HepG2 (cell line): ENCODE measurements around the gene FAM83F. TPM values are rescaled to one million over a fixed set of nuclear protein-coding genes. Genes with fewer than 3 reads are reported as not detected.
A peak's percentile ranks its signal among the peaks of the same experiment; 100 is the strongest.

Source experiments
- FOXC1 ChIP-seq: sonication (generic); formaldehyde crosslinking; IDR thresholded peaks from 2 replicates; pipeline ENCODE4 v1.8.0; 2022; ENCODE audit warnings: mild to moderate bottlenecking, missing genetic modification reagents, borderline replicate concordance
- FOXK1 ChIP-seq: sonication (generic); formaldehyde crosslinking; IDR thresholded peaks from 2 replicates; pipeline ENCODE4 v1.4.0; 2020; ENCODE audit warnings: low read depth, missing genetic modification reagents, borderline replicate concordance
- FOXO1 ChIP-seq: sonication (generic); formaldehyde crosslinking; IDR thresholded peaks from 2 replicates; pipeline ENCODE4 v1.4.0; 2020; ENCODE audit warnings: missing genetic modification reagents
- FOXP1 ChIP-seq, 2 experiments: fragments of 450-650 bp in 1 of 2; IDR thresholded peaks; 2 replicates each; pipeline ENCODE4 v1.6.1; 2017 to 2018; ENCODE audit warnings: antibody characterized with exemption in 1 of 2
- HOXA7 ChIP-seq: sonication (generic); formaldehyde crosslinking; IDR thresholded peaks from 2 replicates; pipeline ENCODE4 v1.8.1; 2022; ENCODE audit warnings: mild to moderate bottlenecking, missing genetic modification reagents, moderate library complexity
- NCOR1 ChIP-seq: fragments of 200-600 bp; sonication (generic); IDR thresholded peaks from 2 replicates; pipeline ENCODE4 v1.7.0; 2017; ENCODE audit warnings: antibody characterized with exemption, low read length, borderline replicate concordance
- NR2F2 ChIP-seq: IDR thresholded peaks from 2 replicates; pipeline ENCODE4 v1.6.1; 2012; ENCODE audit warnings: low read depth, inconsistent platforms, borderline replicate concordance
- SRSF1 ChIP-seq: fragments of 200-400 bp; formaldehyde crosslinking; optimal IDR thresholded peaks from 2 replicates; pipeline ENCODE3; 2017; ENCODE audit warnings: mild to moderate bottlenecking, low read depth, low read length, moderate library complexity
- TFAP4 ChIP-seq: sonication (generic); IDR thresholded peaks from 2 replicates; pipeline ENCODE4 v1.6.1; 2016; ENCODE audit warnings: low read depth, borderline replicate concordance
- ZEB1 ChIP-seq: IDR thresholded peaks from 2 replicates; pipeline ENCODE4 v1.6.1; 2012; ENCODE audit warnings: mild to moderate bottlenecking, low read depth, inconsistent platforms; ENCODE audit not compliant: insufficient replicate concordance
- ZNF362 ChIP-seq: sonication (generic); formaldehyde crosslinking; IDR thresholded peaks from 2 replicates; pipeline ENCODE4 v1.4.0; 2020; ENCODE audit warnings: missing genetic modification reagents, mild to moderate bottlenecking, borderline replicate concordance
- ZNF567 ChIP-seq: sonication (generic); formaldehyde crosslinking; IDR thresholded peaks from 2 replicates; pipeline ENCODE4 v1.8.1; 2023; ENCODE audit warnings: mild to moderate bottlenecking, missing genetic modification reagents, borderline replicate concordance
- ZSCAN25 ChIP-seq: sonication (generic); formaldehyde crosslinking; IDR thresholded peaks from 2 replicates; pipeline ENCODE4 v1.8.0; 2022; ENCODE audit warnings: mild to moderate bottlenecking, missing genetic modification reagents
- polyA plus RNA-seq, 8 experiments: library from polyadenylated mRNA; depleted of rRNA in 3 of 8; stranded (reverse) in 7 of 8; unstranded in 1 of 8; fragments of >200 nt; fragmentation: Illumina TruSeq in 4 of 8; extraction: Trizol in 4 of 8; gene quantifications; 2 replicates each; pipeline versions ENCODE4 v1.2.1 to v1.2.3, GENCODE V29; 2011 to 2016; ENCODE audit warnings: low read depth in 4 of 8, missing spikeins in 1 of 8, mixed read lengths in 1 of 8; ENCODE audit not compliant: insufficient read depth in 1 of 8
- total RNA-seq, 5 experiments: library from RNA; depleted of rRNA; stranded (reverse); fragments of >200 nt; fragmentation: Illumina TruSeq; extraction: Trizol; gene quantifications; 2 replicates each; pipeline ENCODE4 v1.2.3, GENCODE V29; 2016; ENCODE audit warnings: low read depth in 1 of 5

FAM83F gene
- total and polyA plus RNA-seq, 2 of the 13 experiments (the other 11 are each of a cell fraction or from before 2014, with no cell fraction given) = not detected

GRCh38 chr22:40051322-40051721, 56.6 kb downstream of the FAM83F start (continued):
- TF ChIP-seq ZNF567 (CRISPR knock-in tag) (no peak), NCOR1 (no peak), ZEB1 (no peak), ZSCAN25 (CRISPR knock-in tag) (peak; percentile 83), TFAP4 (peak; percentile 58; the same call in 1 of the 2 replicates), FOXC1 (no peak), HOXA7 (no peak), FOXO1 (no peak), SRSF1 (no peak), FOXK1 (peak; percentile 58; the same call in 1 of the 2 replicates), NR2F2 (peak; percentile 33; the same call in 1 of the 2 replicates), FOXP1 (IDR thresholded peaks at IDR 0.05) (no peak), FOXP1 (CRISPR knock-in tag; IDR thresholded peaks at IDR 0.05) (peak; percentile 25; the same call in 1 of the 2 replicates), ZNF362 (CRISPR knock-in tag) (no peak)
